ENCODE data around the gene CSNK2B.

DNA sequence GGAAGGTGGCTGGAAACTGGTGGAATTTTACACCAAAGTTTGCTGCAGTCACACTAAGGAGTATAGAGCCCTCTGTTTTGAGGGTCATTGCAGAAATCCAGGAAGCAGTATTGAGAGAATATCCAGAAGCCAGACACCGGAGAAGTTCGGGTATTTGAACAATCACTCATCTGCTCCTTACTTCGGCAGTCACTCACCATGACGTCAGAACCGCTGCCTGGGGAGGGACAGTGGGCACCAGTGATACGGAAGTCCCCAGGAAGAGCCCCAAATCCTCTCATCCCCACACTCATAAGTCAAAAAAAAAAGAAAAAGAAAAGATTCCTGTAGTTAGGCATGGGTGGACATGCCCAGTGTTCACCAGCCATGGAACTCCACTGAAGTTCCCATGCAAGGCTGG, 11.0 kb downstream of the CSNK2B start:
- no peak for TF ChIP-seq POLR2A (IDR thresholded peaks at IDR 0.05)
- TF ChIP-seq, protein P1, sequence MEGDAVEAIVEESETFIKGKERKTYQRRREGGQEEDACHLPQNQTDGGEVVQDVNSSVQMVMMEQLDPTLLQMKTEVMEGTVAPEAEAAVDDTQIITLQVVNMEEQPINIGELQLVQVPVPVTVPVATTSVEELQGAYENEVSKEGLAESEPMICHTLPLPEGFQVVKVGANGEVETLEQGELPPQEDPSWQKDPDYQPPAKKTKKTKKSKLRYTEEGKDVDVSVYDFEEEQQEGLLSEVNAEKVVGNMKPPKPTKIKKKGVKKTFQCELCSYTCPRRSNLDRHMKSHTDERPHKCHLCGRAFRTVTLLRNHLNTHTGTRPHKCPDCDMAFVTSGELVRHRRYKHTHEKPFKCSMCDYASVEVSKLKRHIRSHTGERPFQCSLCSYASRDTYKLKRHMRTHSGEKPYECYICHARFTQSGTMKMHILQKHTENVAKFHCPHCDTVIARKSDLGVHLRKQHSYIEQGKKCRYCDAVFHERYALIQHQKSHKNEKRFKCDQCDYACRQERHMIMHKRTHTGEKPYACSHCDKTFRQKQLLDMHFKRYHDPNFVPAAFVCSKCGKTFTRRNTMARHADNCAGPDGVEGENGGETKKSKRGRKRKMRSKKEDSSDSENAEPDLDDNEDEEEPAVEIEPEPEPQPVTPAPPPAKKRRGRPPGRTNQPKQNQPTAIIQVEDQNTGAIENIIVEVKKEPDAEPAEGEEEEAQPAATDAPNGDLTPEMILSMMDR (IDR thresholded peaks at IDR 0.05), result no peak

All from thyroid gland (tissue), 4 donors.